SU-DHL-6 (cell line): ENCODE data around the gene MTCL1.

Experiments used
- CTCF ChIP-seq: fragments of 200-600 bp; sonication (generic); IDR thresholded peaks from one replicate; pipeline ENCODE4 v1.5.1; 2017; ENCODE audit warnings: antibody characterized with exemption, mild to moderate bottlenecking, low read length, moderate library complexity; ENCODE audit not compliant: insufficient read depth, poor library complexity, severe bottlenecking
- EZH2phosphoT487 ChIP-seq: fragments of 200-600 bp; sonication (generic), shearing (Covaris generic); conservative IDR thresholded peaks from 2 replicates; pipeline ENCODE4 v1.6.1; 2018; ENCODE audit warnings: mild to moderate bottlenecking, antibody characterized with exemption, low read length, moderate library complexity, mixed read lengths

DNA sequence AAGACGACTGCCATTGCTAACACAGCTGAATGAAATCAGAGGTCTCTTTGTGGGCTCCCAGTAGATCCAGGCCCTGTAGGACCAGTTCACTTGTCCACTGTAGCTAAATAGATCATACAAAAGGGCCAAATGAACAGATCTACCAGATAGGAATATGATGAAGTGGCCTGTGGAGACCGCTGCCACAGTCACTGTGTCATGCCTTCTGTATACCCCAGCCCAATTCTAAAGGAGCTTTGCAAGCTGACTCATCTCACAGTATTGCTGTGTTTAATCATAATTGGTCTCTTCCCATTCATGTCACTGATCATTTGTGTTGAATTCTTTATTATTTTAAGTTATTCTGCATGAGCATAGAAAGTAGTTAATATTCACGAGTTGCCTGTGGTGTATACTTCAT is 125.8 kb downstream of the MTCL1 start:
- TF ChIP-seq CTCF (no peak), EZH2phosphoT487 (no peak)
